Ovary (tissue), 9 donors: ENCODE data around the gene LGALS3. TPM values are rescaled to one million over a fixed set of nuclear protein-coding genes. Genes with fewer than 3 reads are reported as not detected.

Experiments used
- DNase-seq, 5 donors: peaks; one replicate each; pipeline ENCODE4 v3.0.0-alpha.2; 2019 to 2020
- H3K27ac ChIP-seq, 2 donors: fragments of 200-600 bp; one replicate each; pipeline versions ENCODE4 v1.5.1 to v1.8.0; 2019 to 2022
- H3K27me3 ChIP-seq: fragments of 200-600 bp; one replicate; pipeline ENCODE4 v1.8.0; 2022
- H3K36me3 ChIP-seq: fragments of 200-600 bp; sonication (generic); one replicate; pipeline ENCODE4 v1.5.1; 2019
- H3K4me1 ChIP-seq: one replicate; pipeline ENCODE4 v1.8.1; 2013; ENCODE audit warnings: mild to moderate bottlenecking, moderate library complexity; ENCODE audit not compliant: insufficient read depth
- H3K4me3 ChIP-seq: fragments of 200-600 bp; sonication (generic); one replicate; pipeline ENCODE4 v1.5.1; 2017
- H3K9me3 ChIP-seq, 2 donors: fragments of 200-600 bp in 1 of 2; sonication (generic) in 1 of 2; one replicate each; pipeline versions ENCODE4 v1.5.1 to v1.8.1; 2013 to 2019; ENCODE audit warnings: mild to moderate bottlenecking in 1 of 2, moderate library complexity in 1 of 2
- EP300 ChIP-seq: sonication (generic); formaldehyde crosslinking; IDR thresholded peaks from one replicate; pipeline ENCODE4 v1.6.1; 2017; ENCODE audit warnings: antibody characterized with exemption
- POLR2A ChIP-seq: fragments of 450-650 bp; IDR thresholded peaks from one replicate; pipeline ENCODE4 v1.6.1; 2017; ENCODE audit warnings: antibody characterized with exemption, mild to moderate bottlenecking, moderate library complexity
- WGBS, 3 donors: extraction: QIAGEN DNeasy Blood & Tissue Kit in 1 of 3; methylation state at CpG; one replicate each; pipeline versions ENCODE4 v1.1.5 to v1.1.7; 2013 to 2017; 5-methylcytosine and 5-hydroxymethylcytosine counted together
- intact Hi-C, 4 donors: fragments of 100-400 bp; cut with DNase I; formaldehyde crosslinking; loops; one replicate each; pipeline versions ENCODE4 v1.11.0 to v1.15.1; 2022 to 2023
- polyA plus RNA-seq, 2 donors: library from polyadenylated mRNA; stranded (reverse); fragments of 200-250 nt in 1 of 2; fragments of 350-450 nt in 1 of 2; fragmentation: Illumina TruSeq in 1 of 2; extraction: RNeasy Lipid Tissue Mini Kit (QIAGEN cat#74804) in 1 of 2; gene quantifications; one replicate each; pipeline ENCODE4 v1.2.3, GENCODE V29; 2013 to 2014
- total RNA-seq, 7 donors: library from RNA; depleted of rRNA in 2 of 7; stranded (reverse); fragments of >200 nt in 2 of 7; fragmentation: NEBNext Ultra II Directional in 3 of 7; extraction: Animal tissue kit (Norgen Biotek cat#: 25700) in 3 of 7; gene quantifications; one replicate each; pipeline versions ENCODE4 v1.1.0 to v1.2.4, GENCODE V29; 2016 to 2023
- TF ChIP-seq, protein P1 (sequence below), 3 donors: fragments of 450-650 bp in 2 of 3; fragments of 200-600 bp in 1 of 3; IDR thresholded peaks; one replicate each; pipeline versions ENCODE4 v1.5.1 to v1.8.0; 2016 to 2022; ENCODE audit warnings: antibody characterized with exemption in 3 of 3, mild to moderate bottlenecking in 1 of 3
- donor health status: DM: no; HTN: no; CAD: no; lungs with moderate emphysema.
- donor health status: DM: no; HTN: no; CAD: no.
- donor health status: Bipolar disorder and iron deficiency.
- donor health status: DM: yes; HTN: yes; CAD: no.
- donor health status: DM: no; HTN: no; CAD: no.
- donor health status: DM: yes; HTN: yes; CAD: no.

Gene LGALS3
- total and polyA plus RNA-seq, 9 donors, result 227 to 516 (median 259) TPM

GRCh38 chr14:55115460-55115859 lies 13.6 kb upstream of the LGALS3 start:
- TF ChIP-seq EP300, result no peak
- TF ChIP-seq, protein P1, sequence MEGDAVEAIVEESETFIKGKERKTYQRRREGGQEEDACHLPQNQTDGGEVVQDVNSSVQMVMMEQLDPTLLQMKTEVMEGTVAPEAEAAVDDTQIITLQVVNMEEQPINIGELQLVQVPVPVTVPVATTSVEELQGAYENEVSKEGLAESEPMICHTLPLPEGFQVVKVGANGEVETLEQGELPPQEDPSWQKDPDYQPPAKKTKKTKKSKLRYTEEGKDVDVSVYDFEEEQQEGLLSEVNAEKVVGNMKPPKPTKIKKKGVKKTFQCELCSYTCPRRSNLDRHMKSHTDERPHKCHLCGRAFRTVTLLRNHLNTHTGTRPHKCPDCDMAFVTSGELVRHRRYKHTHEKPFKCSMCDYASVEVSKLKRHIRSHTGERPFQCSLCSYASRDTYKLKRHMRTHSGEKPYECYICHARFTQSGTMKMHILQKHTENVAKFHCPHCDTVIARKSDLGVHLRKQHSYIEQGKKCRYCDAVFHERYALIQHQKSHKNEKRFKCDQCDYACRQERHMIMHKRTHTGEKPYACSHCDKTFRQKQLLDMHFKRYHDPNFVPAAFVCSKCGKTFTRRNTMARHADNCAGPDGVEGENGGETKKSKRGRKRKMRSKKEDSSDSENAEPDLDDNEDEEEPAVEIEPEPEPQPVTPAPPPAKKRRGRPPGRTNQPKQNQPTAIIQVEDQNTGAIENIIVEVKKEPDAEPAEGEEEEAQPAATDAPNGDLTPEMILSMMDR (IDR thresholded peaks at IDR 0.05), result no peak
- TF ChIP-seq POLR2A, result no peak
- no peak overlapping the region for H3K27ac ChIP-seq
- no peak overlapping the region for H3K4me3 ChIP-seq
- H3K4me1 ChIP-seq, result peaks cover 7% of the 10 kb centered on the region
- no peaks in the 10 kb centered on the region for H3K27me3 ChIP-seq
- WGBS, 3 donors, result 32 to 41% (median 39%) methylated on average over 3 of the region's 3 CpGs
- intact Hi-C loops, result no loop called here
- no peaks in the 10 kb centered on the region for H3K36me3 ChIP-seq
- H3K9me3 ChIP-seq, result no peaks in the 10 kb centered on the region
- no peak for DNase-seq

DNA sequence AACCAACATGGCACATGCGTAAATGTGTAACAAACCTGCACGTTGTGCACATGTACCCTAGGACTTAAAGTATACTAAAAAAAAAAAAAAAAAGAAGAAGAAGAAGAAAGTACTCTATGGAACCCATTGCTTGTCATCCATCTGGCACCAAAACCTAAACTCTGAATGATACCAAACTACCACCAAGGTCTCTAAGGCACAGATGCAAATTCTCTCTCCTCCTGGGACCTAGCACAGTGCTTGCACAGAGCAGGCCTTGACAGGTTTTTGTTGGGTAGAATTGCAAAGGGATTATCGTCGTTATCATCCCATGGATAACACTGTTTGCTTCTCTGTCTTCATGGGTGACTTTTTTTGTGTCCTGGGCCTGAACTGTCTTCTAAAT lies 13.2 kb upstream of the LGALS3 start:
- no peak for DNase-seq
- WGBS, 3 donors, result 87 to 90% (median 87%) methylated on average over 4 of the region's 4 CpGs
- no peaks in the 10 kb centered on the region for H3K36me3 ChIP-seq
- no peaks in the 10 kb centered on the region for H3K27me3 ChIP-seq
- no peak overlapping the region for H3K27ac ChIP-seq
- peaks cover 7% of the 10 kb centered on the region for H3K4me1 ChIP-seq
- TF ChIP-seq, protein P1 (IDR thresholded peaks at IDR 0.05), result no peak
- TF ChIP-seq EP300, result no peak
- no peak for TF ChIP-seq POLR2A
- intact Hi-C loops, result no loop called here
- no peaks in the 10 kb centered on the region for H3K9me3 ChIP-seq
- no peak overlapping the region for H3K4me3 ChIP-seq

GRCh38 chr14:55116246-55117030 lies 12.6 kb upstream of the LGALS3 start:
- no peak for DNase-seq
- WGBS, 3 donors, result 72 to 74% (median 73%) methylated on average over 11 of the region's 11 CpGs
- TF ChIP-seq POLR2A (no peak), EP300 (no peak)
- TF ChIP-seq, protein P1 (IDR thresholded peaks at IDR 0.05), result no peak

GRCh38 chr14:55117803-55118441 lies 11.1 kb upstream of the LGALS3 start:
- TF ChIP-seq, protein P1 (IDR thresholded peaks at IDR 0.05), result no peak
- TF ChIP-seq POLR2A, result no peak
- TF ChIP-seq EP300, result no peak
- H3K4me1 ChIP-seq, result peaks cover 13% of the 10 kb centered on the region
- H3K27ac ChIP-seq, result peak overlapping the region; percentile 66 to 80
- H3K9me3 ChIP-seq, result no peaks in the 10 kb centered on the region
- no peak for DNase-seq
- no peaks in the 10 kb centered on the region for H3K36me3 ChIP-seq
- intact Hi-C loops, result no loop called here
- no peak overlapping the region for H3K4me3 ChIP-seq
- 84 to 89% (median 89%) methylated on average over 7 of the region's 7 CpGs for WGBS, 3 donors
- no peaks in the 10 kb centered on the region for H3K27me3 ChIP-seq

More at GRCh38 chr14:55116246-55117030, 12.6 kb upstream of the LGALS3 start:
- Histone ChIP-seq H3K4me3 (no peak overlapping the region), H3K4me1 (peaks cover 7% of the 10 kb centered on the region), H3K27me3 (no peaks in the 10 kb centered on the region), H3K9me3 (no peaks in the 10 kb centered on the region), H3K27ac (no peak overlapping the region), H3K36me3 (no peaks in the 10 kb centered on the region)
- intact Hi-C loops, result no loop called here
